ENCODE measurements around the gene GRM5.
"Not testable (repeated sequence)": the region's sequence is repeated elsewhere in the genome, so short reads cannot be mapped to it uniquely, and the experiment has no call there.

Gene GRM5

GRCh38 chr11:88538098-88538497 is 527.7 kb downstream of the GRM5 start:
- DNase-seq (ENCODE audit: low read depth): peak; percentile 65

DNA sequence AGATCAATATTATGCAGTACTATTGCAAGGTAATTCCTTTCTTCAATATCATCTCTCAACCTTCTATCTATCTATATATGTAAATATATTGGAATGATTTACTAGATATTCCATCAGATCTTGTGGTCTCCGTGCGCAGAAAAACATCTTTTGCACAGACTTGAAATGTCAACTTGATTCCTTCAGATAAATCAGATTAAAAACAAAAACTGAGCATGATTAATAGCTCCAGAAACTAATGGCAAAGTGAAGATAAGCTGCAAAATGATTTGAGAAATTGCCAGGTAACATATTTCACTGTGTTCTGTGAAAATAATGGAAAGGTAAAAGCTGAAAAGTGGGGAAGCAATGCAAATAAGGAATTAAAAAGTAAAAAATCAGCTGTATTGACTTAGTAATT is 528.2 kb downstream of the GRM5 start:
- no peak for DNase-seq (ENCODE audit: low read depth)

DNA sequence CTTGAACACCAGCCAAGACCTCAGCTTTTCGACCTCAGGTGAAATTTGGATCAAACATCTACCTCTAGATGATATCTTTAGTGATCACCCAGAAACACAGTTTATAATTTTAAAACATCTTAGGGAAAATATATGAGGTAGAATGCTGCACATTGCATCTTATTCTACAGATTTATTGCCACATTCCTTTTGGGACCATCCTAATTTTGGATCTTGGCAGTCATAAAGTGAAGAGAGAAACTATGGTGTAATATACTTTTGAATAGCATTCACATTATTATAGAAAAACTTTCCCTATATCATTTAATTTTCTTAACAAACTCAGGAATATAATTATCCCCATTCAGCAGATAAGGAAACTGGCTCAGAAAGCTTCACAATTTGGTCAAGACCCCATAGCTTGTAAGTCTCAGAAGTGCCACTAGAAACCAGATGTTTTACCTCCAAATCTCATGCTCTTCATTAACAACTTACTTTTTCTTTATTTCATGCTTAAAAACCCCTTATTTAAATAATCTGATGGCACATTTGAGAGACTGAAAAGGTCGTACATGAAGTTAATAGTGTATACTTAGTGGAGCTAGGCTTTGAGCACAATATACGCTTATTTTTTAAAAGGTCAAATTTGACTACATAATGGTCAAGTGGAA is 529.0 kb downstream of the GRM5 start:
- no peak for DNase-seq (ENCODE audit: low read depth)

DNA sequence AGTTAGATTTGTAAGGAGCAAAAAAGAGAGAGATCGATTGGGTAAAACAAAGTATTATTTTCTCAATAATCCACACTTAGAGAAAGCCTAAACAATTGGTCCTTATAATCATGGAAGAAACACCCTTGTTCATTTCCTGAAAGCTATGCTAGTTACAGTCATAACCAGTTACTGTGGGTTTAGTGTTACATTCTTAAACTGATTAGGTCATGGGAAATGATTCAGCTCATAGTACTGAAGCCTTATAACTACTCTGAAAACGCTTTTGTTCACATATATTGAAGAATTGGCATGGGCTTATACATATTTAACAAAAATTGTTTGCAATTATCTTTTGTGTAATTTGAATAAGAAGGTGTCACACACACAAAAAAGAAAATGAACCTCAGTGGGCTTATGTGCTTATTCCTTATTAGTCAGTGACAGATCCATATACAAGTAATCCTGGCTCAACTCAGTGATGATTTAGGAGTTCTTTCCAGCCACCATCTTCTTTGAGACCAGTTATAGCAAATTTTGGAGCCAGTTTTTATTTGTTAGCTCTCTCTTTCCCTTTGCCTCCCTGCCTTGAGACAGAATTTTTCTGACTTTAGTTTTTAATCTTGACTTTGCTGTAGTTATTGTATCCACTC is 529.8 kb downstream of the GRM5 start:
- peak; percentile 89 for DNase-seq (ENCODE audit: low read depth)

GRCh38 chr11:88535266-88535665 is 530.5 kb downstream of the GRM5 start:
- no peak for DNase-seq (ENCODE audit: low read depth)

- DNase-seq (ENCODE audit: low read depth): not testable (repeated sequence)
Measured at GRCh38 chr11:88534706-88535105, 531.1 kb downstream of the GRM5 start.

DNA sequence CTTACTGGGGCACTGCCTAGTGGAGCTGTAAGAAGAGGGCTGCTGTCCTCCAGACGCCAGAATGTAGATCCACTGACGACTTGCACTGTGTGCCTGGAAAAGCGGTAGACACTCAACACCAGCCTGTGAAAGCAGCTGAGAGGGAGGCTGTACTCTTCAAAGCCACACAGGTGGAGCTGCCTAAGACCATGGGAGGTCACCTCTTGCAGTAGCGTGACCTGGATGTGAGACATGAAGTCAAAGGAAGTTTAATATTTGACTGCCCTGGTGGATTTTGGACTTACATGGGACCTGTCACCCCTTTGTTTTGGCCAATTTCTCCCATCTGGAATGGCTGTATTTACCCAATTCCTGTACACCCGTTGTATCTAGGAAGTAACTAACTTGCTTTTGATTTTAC is 531.6 kb downstream of the GRM5 start:
- no peak for DNase-seq (ENCODE audit: low read depth)

DNA sequence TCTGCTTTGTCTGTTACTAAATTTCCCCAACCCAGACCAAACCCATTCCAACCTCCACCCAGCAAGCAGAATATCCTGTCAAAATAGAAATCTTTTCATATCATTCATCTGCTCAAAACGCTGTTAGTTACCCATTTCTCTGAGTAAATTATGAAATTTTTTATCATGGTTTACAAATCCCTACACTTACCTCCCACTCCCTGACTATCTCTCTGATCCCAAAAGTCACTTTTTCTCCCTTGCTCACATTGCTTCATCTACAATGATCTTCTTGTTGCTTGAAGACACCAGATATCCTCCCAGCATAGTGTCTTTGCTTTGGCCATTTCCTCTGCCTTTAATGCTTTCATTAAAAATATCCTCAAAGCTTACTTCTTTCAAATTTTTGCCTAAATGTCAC is 532.8 kb downstream of the GRM5 start:
- peak; percentile 72 for DNase-seq (ENCODE audit: low read depth)

- DNase-seq (ENCODE audit: low read depth): peak; percentile 78
Measured at GRCh38 chr11:88531831-88532230, 534.0 kb downstream of the GRM5 start.

- peak; percentile 70 for DNase-seq (ENCODE audit: low read depth)
Measured at GRCh38 chr11:88529426-88529825, 536.4 kb downstream of the GRM5 start.

- DNase-seq (ENCODE audit: low read depth): peak; percentile 73
Measured at GRCh38 chr11:88523386-88524071, 542.3 kb downstream of the GRM5 start.

DNA sequence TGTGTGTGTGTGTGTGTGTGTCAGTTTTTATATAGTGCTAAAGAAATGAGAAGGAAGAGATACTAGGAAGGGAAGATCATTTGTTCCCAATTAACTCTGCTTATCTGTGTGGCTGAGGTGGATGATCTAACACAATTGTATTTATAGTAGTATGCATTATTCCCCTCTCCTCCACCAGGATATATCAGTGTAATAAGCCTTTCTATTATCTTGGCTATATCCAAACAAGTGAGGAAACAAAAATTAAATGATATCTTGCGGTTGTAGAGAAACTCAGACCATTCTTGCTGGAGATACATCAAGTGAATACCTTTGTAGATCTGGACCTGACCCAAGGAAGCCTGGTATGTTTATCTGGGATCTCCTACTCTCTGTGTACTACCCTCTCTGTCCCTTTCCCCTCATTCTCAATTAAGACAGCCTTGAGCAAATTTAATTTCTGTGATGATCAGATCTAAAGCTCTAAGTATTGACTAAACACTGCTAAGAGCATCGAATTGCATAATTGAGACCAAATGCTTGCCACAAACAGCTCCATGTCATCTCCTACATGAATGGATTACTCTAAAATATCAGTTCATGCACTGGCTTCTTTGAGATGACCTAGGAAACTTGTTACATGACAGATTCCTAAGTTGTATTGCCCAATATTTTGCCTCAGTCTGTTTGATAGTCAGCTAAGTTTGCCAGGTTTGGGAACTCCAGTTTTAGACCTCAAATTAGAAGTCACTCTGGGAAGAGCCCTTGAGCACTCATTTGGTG is 543.0 kb downstream of the GRM5 start:
- DNase-seq (ENCODE audit: low read depth): peak; percentile 57

DNA sequence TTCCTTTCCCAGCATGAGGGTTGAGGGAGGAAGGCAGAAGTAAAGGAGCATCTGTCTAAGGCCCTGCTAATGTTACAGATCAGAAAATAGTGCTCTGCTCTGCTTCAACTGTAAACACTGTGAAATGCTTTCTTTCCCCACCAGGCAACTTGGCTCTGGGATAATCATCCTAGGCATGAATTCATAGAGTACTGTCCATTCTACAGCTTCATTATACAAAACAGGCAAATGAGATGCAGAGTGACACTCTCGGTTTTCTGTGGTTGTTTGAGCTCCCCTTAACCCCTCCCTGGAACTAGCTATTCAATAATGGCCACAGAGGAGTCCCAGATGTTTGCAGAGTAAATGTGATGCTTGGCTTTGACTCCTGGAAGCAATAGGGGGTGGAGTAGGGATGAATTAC is 544.0 kb downstream of the GRM5 start:
- no peak for DNase-seq (ENCODE audit: low read depth)

GRCh38 chr11:88521399-88521798 is 544.4 kb downstream of the GRM5 start:
- peak; percentile 36 for DNase-seq (ENCODE audit: low read depth)

DNA sequence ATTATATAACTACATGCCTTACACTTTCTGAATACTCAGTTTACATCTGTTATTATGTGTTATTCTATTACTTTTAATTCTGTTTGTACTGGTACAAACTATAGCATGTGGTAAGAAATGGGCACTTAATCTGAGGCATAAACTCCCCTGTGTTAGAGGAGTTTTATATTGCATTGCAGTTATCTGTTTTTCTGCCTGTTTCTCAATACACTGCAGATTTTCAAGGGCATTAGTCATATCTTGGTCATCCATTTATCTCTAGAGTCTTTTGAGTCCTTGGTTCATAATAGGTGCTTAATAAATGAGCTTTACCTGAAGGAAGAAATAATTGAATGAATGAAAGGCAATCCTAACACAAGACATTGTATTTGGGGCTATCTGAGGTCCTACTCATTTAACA is 545.4 kb downstream of the GRM5 start:
- peak; percentile 86 for DNase-seq (ENCODE audit: low read depth)

DNA sequence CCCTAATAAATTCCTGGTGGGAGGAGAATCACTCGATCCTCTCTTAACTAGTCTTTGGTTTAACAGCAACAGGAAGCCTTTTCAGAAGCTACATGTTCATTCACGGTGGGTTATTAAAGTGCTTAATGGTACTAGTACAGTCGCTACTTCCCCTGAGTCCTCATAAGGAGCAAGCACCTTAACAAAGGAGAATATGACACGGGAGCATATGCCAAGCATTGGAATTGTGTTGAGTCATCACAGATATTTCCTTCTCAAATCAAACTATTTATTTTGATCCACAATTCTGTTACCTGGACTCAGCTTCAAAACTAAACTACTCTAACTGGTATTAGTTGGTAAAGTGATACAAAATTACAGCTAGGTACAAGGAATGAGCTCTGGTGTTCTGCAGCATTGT is 550.8 kb downstream of the GRM5 start:
- no peak for DNase-seq (ENCODE audit: low read depth)

DNA sequence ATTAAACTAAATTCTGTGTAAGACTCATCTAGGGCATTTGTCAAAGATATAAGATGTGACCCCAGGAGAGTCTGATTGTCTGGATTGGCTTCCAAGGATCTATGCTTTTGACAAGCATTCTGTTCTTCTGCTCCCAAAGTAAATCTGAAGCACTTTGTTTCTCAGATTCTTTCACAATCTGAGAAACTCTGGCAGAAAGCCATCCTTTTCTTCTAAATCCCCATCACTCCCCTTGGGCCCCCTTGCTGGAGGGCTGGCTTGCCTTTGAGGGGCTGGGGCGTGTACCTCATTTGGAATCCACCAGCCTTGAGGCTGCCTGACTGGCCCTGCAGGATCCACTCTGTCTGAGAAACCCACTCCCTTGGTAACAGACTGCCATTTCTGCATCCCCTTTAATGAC is 554.8 kb downstream of the GRM5 start:
- no peak for DNase-seq (ENCODE audit: low read depth)

GRCh38 chr11:88508759-88509581 is 556.8 kb downstream of the GRM5 start:
- no peak for DNase-seq (ENCODE audit: low read depth)

DNA sequence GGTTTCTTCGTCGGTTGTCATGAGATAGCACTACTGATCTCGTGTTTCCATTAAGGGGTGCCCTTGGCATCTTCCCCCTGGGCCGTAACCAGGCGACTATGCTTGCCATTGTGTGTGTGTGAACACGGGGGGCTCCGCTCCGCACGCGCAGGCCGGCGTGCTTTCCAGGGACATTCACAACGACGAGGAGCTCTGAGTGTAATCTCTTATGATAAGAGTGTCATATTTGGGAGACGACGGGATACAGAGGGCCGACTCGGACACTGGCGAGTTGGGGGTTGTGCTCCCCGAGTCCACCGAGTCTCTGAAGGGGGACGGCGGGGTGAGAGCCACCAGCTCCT is 557.4 kb downstream of the GRM5 start:
- DNase-seq (ENCODE audit: low read depth): no peak

- DNase-seq (ENCODE audit: low read depth): no peak
Measured at GRCh38 chr11:88507771-88508417, 557.9 kb downstream of the GRM5 start.

DNA sequence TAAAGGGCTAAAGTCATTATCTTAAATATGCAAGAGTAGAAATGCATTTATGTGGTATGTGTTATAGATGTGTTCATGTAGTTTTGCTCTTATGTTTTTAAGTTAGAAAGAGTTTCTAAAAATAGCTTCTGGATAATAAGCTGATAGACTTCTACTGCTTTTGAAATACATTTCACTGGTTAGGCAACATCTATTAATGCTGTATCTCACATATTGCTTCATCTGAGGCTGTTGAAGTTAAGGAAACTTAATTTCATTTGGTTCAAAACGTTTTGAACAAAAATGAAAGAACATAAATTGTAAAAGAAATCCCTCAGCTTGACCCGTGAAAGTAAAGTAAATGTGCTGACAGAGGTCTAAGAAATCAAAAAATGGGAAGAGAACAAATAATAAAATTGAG is 564.2 kb downstream of the GRM5 start:
- DNase-seq (ENCODE audit: low read depth): peak; percentile 65

All from amniotic epithelial cell (primary cell).